Measurements from ENCODE around the gene NRXN3. TPM values are rescaled to one million over a fixed set of nuclear protein-coding genes. Genes with fewer than 3 reads are reported as not detected.

The NRXN3 gene
- total RNA-seq, 1 experiment from 2014 or later, result not detected

GRCh38 chr14:78498062-78498595 is 328.0 kb downstream of the NRXN3 start:
- in situ Hi-C loops (cut with HindIII; ENCODE audit: low pct_unique_long_range_greater_than_20kb, low sequenced_read_pairs), result no loop called here
- Histone ChIP-seq H3K27me3 (ENCODE audit: control insufficient read depth, insufficient read depth, low read length) (no peaks in the 10 kb centered on the region), H3K27ac (ENCODE audit: low read length) (no peak overlapping the region), H3K4me3 (ENCODE audit: low read depth in 2 of 2, low read length in 2 of 2) (no peak overlapping the region), H3K36me3 (ENCODE audit: control insufficient read depth, insufficient read depth, low read length) (no peaks in the 10 kb centered on the region), H3K9me3 (ENCODE audit: control insufficient read depth, insufficient read depth, low read depth, low read length) (no peaks in the 10 kb centered on the region), H3K4me1 (ENCODE audit: control insufficient read depth, insufficient read depth, low read length) (no peaks in the 10 kb centered on the region)
- no peak for TF ChIP-seq REST (IDR thresholded peaks at IDR 0.05; ENCODE audit: insufficient read depth in 1 of 2, low read depth in 2 of 2, low read length in 1 of 2)
- TF ChIP-seq, protein P1, sequence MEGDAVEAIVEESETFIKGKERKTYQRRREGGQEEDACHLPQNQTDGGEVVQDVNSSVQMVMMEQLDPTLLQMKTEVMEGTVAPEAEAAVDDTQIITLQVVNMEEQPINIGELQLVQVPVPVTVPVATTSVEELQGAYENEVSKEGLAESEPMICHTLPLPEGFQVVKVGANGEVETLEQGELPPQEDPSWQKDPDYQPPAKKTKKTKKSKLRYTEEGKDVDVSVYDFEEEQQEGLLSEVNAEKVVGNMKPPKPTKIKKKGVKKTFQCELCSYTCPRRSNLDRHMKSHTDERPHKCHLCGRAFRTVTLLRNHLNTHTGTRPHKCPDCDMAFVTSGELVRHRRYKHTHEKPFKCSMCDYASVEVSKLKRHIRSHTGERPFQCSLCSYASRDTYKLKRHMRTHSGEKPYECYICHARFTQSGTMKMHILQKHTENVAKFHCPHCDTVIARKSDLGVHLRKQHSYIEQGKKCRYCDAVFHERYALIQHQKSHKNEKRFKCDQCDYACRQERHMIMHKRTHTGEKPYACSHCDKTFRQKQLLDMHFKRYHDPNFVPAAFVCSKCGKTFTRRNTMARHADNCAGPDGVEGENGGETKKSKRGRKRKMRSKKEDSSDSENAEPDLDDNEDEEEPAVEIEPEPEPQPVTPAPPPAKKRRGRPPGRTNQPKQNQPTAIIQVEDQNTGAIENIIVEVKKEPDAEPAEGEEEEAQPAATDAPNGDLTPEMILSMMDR (IDR thresholded peaks at IDR 0.05), result no peak
- TF ChIP-seq POLR2AphosphoS5 (IDR thresholded peaks at IDR 0.05; ENCODE audit: low read depth, low read length), result no peak
- no peak for TF ChIP-seq TCF7L2 (IDR thresholded peaks at IDR 0.05; ENCODE audit: low read depth, low read length)
- TF ChIP-seq SIN3A (IDR thresholded peaks at IDR 0.05; ENCODE audit: borderline replicate concordance, insufficient read depth, low read depth, low read length), result no peak
- ChIA-PET CTCF (no interaction called here), POLR2A (no interaction called here)
- BruUV-seq (replicated peaks), result no TSS peak
- intact Hi-C loops (cut with micrococcal nuclease; ENCODE audit: unreplicated experiment), result no loop called here
- DNase-seq (ENCODE audit: low read depth, low spot score) (no peak), ATAC-seq (no peak)

- ATAC-seq, result no peak
These were observed 331.7 kb downstream of the NRXN3 start for GRCh38 chr14:78501909-78502308.

More at GRCh38 chr14:78501909-78502308, 331.7 kb downstream of the NRXN3 start:
- H3K27me3 ChIP-seq (ENCODE audit: control insufficient read depth, insufficient read depth, low read length), result no peaks in the 10 kb centered on the region
- BruUV-seq (replicated peaks), result no TSS peak
- TF ChIP-seq SIN3A (IDR thresholded peaks at IDR 0.05; ENCODE audit: borderline replicate concordance, insufficient read depth, low read depth, low read length), result no peak
- no peak for TF ChIP-seq REST (IDR thresholded peaks at IDR 0.05; ENCODE audit: insufficient read depth in 1 of 2, low read depth in 2 of 2, low read length in 1 of 2)
- no peak for TF ChIP-seq TCF7L2 (IDR thresholded peaks at IDR 0.05; ENCODE audit: low read depth, low read length)
- TF ChIP-seq POLR2AphosphoS5 (IDR thresholded peaks at IDR 0.05; ENCODE audit: low read depth, low read length), result no peak
- TF ChIP-seq, protein P1 (IDR thresholded peaks at IDR 0.05), result no peak
- no peak overlapping the region for H3K4me3 ChIP-seq (ENCODE audit: low read depth in 2 of 2, low read length in 2 of 2)
- ChIA-PET POLR2A (no interaction called here), CTCF (no interaction called here)
- no peaks in the 10 kb centered on the region for H3K9me3 ChIP-seq (ENCODE audit: control insufficient read depth, insufficient read depth, low read depth, low read length)
- in situ Hi-C loops (cut with HindIII; ENCODE audit: low pct_unique_long_range_greater_than_20kb, low sequenced_read_pairs), result no loop called here
- intact Hi-C loops (cut with micrococcal nuclease; ENCODE audit: unreplicated experiment), result no loop called here
- no peaks in the 10 kb centered on the region for H3K36me3 ChIP-seq (ENCODE audit: control insufficient read depth, insufficient read depth, low read length)
- H3K4me1 ChIP-seq (ENCODE audit: control insufficient read depth, insufficient read depth, low read length), result no peaks in the 10 kb centered on the region
- no peak for DNase-seq (ENCODE audit: low read depth, low spot score)
- no peak overlapping the region for H3K27ac ChIP-seq (ENCODE audit: low read length)

Data from Panc1 (cell line).